Measurements from ENCODE around the gene FTO. TPM values are rescaled to one million over a fixed set of nuclear protein-coding genes. Genes with fewer than 3 reads are reported as not detected.

Gene FTO
- total and polyA plus RNA-seq, 2 of the 13 experiments (the other 11 are each of a cell fraction or from before 2014, with no cell fraction given) = 41.6 to 55.8 TPM

DNA sequence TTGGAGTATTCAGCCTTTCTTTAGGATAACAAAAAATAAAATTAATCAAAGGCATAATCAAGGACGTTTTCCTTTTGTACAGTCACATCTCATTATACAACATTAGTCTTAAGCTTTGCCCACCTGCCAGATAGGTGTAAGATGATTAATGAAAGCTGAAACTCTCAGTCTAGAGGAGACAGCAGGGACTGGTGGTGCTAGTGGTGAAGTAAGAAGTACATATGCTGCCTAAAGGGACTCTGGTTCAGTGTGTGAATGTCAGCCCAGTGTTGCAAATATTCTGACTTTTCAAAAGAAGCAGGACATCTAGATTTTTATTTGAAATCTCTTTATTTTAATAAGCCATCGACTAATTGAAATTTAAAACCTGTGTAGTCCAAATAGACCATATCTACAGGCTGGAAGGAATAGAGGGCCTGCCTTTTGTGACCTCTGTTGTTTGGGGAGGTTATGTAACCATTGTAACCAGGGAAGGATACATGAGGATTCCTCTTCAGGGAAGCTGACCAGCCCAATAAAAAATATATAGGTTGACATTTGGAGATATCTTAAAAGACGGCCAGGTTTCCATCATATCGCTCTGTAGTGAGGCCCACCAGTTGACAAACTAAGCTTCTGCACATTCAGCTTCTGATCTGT is 54.1 kb downstream of the FTO start (continued):
- TF ChIP-seq SOX13 (IDR thresholded peaks at IDR 0.05) (no peak), SOX13 (CRISPR knock-in tag; conservative IDR thresholded peaks at IDR 0.05 in 1 of 2, IDR thresholded peaks at IDR 0.05 in 1 of 2) (peak in 1 of 2 experiments; percentile 71; a peak in 2 of 4 replicates), ARID4A (CRISPR knock-in tag; IDR thresholded peaks at IDR 0.05; ENCODE audit: borderline replicate concordance) (no peak), SP5 (CRISPR knock-in tag; IDR thresholded peaks at IDR 0.05; ENCODE audit: borderline replicate concordance, low read depth) (no peak), ZNF282 (IDR thresholded peaks at IDR 0.05; ENCODE audit: partially characterized antibody) (no peak), REST (IDR thresholded peaks at IDR 0.05; ENCODE audit: borderline replicate concordance in 1 of 2, low read depth in 1 of 2, low read length in 2 of 2) (no peak)
- TF ChIP-seq, protein P1, sequence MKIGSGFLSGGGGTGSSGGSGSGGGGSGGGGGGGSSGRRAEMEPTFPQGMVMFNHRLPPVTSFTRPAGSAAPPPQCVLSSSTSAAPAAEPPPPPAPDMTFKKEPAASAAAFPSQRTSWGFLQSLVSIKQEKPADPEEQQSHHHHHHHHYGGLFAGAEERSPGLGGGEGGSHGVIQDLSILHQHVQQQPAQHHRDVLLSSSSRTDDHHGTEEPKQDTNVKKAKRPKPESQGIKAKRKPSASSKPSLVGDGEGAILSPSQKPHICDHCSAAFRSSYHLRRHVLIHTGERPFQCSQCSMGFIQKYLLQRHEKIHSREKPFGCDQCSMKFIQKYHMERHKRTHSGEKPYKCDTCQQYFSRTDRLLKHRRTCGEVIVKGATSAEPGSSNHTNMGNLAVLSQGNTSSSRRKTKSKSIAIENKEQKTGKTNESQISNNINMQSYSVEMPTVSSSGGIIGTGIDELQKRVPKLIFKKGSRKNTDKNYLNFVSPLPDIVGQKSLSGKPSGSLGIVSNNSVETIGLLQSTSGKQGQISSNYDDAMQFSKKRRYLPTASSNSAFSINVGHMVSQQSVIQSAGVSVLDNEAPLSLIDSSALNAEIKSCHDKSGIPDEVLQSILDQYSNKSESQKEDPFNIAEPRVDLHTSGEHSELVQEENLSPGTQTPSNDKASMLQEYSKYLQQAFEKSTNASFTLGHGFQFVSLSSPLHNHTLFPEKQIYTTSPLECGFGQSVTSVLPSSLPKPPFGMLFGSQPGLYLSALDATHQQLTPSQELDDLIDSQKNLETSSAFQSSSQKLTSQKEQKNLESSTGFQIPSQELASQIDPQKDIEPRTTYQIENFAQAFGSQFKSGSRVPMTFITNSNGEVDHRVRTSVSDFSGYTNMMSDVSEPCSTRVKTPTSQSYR (CRISPR knock-in tag; IDR thresholded peaks at IDR 0.05; ENCODE audit: borderline replicate concordance) = no peak
- TF ChIP-seq, protein P2, sequence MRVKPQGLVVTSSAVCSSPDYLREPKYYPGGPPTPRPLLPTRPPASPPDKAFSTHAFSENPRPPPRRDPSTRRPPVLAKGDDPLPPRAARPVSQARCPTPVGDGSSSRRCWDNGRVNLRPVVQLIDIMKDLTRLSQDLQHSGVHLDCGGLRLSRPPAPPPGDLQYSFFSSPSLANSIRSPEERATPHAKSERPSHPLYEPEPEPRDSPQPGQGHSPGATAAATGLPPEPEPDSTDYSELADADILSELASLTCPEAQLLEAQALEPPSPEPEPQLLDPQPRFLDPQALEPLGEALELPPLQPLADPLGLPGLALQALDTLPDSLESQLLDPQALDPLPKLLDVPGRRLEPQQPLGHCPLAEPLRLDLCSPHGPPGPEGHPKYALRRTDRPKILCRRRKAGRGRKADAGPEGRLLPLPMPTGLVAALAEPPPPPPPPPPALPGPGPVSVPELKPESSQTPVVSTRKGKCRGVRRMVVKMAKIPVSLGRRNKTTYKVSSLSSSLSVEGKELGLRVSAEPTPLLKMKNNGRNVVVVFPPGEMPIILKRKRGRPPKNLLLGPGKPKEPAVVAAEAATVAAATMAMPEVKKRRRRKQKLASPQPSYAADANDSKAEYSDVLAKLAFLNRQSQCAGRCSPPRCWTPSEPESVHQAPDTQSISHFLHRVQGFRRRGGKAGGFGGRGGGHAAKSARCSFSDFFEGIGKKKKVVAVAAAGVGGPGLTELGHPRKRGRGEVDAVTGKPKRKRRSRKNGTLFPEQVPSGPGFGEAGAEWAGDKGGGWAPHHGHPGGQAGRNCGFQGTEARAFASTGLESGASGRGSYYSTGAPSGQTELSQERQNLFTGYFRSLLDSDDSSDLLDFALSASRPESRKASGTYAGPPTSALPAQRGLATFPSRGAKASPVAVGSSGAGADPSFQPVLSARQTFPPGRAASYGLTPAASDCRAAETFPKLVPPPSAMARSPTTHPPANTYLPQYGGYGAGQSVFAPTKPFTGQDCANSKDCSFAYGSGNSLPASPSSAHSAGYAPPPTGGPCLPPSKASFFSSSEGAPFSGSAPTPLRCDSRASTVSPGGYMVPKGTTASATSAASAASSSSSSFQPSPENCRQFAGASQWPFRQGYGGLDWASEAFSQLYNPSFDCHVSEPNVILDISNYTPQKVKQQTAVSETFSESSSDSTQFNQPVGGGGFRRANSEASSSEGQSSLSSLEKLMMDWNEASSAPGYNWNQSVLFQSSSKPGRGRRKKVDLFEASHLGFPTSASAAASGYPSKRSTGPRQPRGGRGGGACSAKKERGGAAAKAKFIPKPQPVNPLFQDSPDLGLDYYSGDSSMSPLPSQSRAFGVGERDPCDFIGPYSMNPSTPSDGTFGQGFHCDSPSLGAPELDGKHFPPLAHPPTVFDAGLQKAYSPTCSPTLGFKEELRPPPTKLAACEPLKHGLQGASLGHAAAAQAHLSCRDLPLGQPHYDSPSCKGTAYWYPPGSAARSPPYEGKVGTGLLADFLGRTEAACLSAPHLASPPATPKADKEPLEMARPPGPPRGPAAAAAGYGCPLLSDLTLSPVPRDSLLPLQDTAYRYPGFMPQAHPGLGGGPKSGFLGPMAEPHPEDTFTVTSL (CRISPR knock-in tag; IDR thresholded peaks at IDR 0.05; ENCODE audit: borderline replicate concordance) = peak; percentile 16; the same call in 1 of the 2 replicates
- TF ChIP-seq, protein P3, sequence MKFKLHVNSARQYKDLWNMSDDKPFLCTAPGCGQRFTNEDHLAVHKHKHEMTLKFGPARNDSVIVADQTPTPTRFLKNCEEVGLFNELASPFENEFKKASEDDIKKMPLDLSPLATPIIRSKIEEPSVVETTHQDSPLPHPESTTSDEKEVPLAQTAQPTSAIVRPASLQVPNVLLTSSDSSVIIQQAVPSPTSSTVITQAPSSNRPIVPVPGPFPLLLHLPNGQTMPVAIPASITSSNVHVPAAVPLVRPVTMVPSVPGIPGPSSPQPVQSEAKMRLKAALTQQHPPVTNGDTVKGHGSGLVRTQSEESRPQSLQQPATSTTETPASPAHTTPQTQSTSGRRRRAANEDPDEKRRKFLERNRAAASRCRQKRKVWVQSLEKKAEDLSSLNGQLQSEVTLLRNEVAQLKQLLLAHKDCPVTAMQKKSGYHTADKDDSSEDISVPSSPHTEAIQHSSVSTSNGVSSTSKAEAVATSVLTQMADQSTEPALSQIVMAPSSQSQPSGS (CRISPR knock-in tag; IDR thresholded peaks at IDR 0.05) = no peak
